ENCODE results near the gene SLC25A23.
"Not testable (repeated sequence)": the region's sequence is repeated elsewhere in the genome, so short reads cannot be mapped to it uniquely, and the experiment has no call there.

The SLC25A23 gene

DNA sequence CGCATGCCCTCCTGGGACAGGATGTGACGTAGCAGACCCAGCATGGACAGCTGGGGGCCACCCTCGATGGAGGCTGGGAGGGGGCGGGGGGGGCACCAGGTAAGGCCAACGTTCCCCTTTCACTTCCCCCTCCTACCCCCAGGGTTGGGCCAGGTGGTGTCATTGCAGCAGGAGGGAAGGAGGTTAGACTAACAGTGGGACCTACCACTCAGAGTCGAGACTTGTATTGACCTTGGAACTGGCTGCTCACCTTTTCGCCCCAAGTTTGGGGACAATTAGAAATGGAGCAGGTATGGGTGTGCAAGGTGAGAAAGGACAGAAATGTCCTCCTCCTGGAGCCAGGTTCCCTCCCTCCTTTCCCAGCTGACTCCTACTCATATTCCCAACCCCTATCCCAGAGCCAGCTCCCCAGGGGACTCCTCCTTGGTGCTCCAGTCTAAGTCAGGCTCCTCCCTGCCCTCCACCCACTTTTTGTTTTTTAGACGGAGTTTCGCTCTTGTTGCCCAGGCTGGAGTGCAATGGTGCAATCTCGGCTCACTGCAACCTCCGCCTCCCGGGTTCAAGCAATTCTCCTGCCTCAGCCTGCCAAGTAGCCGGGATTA is 17.4 kb downstream of the SLC25A23 start:
- no peaks in the 10 kb centered on the region for H3K36me3 Mint-ChIP-seq (ENCODE audit: insufficient read depth)
- H3K4me1 Mint-ChIP-seq: no peaks in the 10 kb centered on the region

GRCh38 chr19:6440905-6441304 is 18.7 kb downstream of the SLC25A23 start:
- no peaks in the 10 kb centered on the region for H3K4me1 Mint-ChIP-seq
- no peak overlapping the region for H3K4me3 Mint-ChIP-seq
- H3K27me3 Mint-ChIP-seq: no peaks in the 10 kb centered on the region
- peak overlapping the region; percentile 46 for H3K27ac Mint-ChIP-seq (ENCODE audit: low read depth)
- H3K9me3 Mint-ChIP-seq: no peaks in the 10 kb centered on the region
- DNase-seq (ENCODE audit: low spot score in 2 of 2) (no peak), ATAC-seq (replicated peaks; ENCODE audit: extremely low read depth, poor library complexity, severe bottlenecking) (no peak)
- H3K36me3 Mint-ChIP-seq (ENCODE audit: insufficient read depth): no peaks in the 10 kb centered on the region

More for the DNA sequence above, 17.4 kb downstream of the SLC25A23 start:
- ATAC-seq (replicated peaks; ENCODE audit: extremely low read depth, poor library complexity, severe bottlenecking) (no peak), DNase-seq (ENCODE audit: low spot score in 2 of 2) (no peak)
- Mint-ChIP-seq H3K27ac (ENCODE audit: low read depth) (no peak overlapping the region), H3K9me3 (no peaks in the 10 kb centered on the region), H3K27me3 (no peaks in the 10 kb centered on the region), H3K4me3 (no peak overlapping the region)

GRCh38 chr19:6439743-6440142 is 19.8 kb downstream of the SLC25A23 start:
- no peak overlapping the region for H3K27ac Mint-ChIP-seq (ENCODE audit: low read depth)
- H3K4me1 Mint-ChIP-seq: no peaks in the 10 kb centered on the region
- no peaks in the 10 kb centered on the region for H3K27me3 Mint-ChIP-seq
- ATAC-seq (replicated peaks; ENCODE audit: extremely low read depth, poor library complexity, severe bottlenecking) (no peak), DNase-seq (ENCODE audit: low spot score in 2 of 2) (no peak)
- H3K4me3 Mint-ChIP-seq: no peak overlapping the region
- H3K36me3 Mint-ChIP-seq (ENCODE audit: insufficient read depth): no peaks in the 10 kb centered on the region
- H3K9me3 Mint-ChIP-seq: no peaks in the 10 kb centered on the region

- H3K36me3 Mint-ChIP-seq (ENCODE audit: insufficient read depth): no peaks in the 10 kb centered on the region
- ATAC-seq (replicated peaks; ENCODE audit: extremely low read depth, poor library complexity, severe bottlenecking): no peak
- no peaks in the 10 kb centered on the region for H3K9me3 Mint-ChIP-seq
- DNase-seq (ENCODE audit: low spot score in 2 of 2): no peak
- H3K4me1 Mint-ChIP-seq: peaks cover 11% of the 10 kb centered on the region
- H3K4me3 Mint-ChIP-seq: no peak within 1 kb of the TSS
- no peak within 1 kb of the TSS for H3K27ac Mint-ChIP-seq (ENCODE audit: low read depth)
- H3K27me3 Mint-ChIP-seq: no peaks in the 10 kb centered on the region
Measured at GRCh38 chr19:6433663-6434062, 25.9 kb downstream of the SLC25A23 start, which contains the start of gene SLC25A41. SLC25A41 (minus strand) TSS chr19:6433763; CDS start chr19:6433693, 70 bp downstream.

GRCh38 chr19:6433165-6433564 is 26.4 kb downstream of the SLC25A23 start:
- no peaks in the 10 kb centered on the region for H3K27me3 Mint-ChIP-seq
- H3K4me1 Mint-ChIP-seq: peaks cover 11% of the 10 kb centered on the region
- ATAC-seq (replicated peaks; ENCODE audit: extremely low read depth, poor library complexity, severe bottlenecking) (no peak), DNase-seq (ENCODE audit: low spot score in 2 of 2) (no peak)
- H3K36me3 Mint-ChIP-seq (ENCODE audit: insufficient read depth): no peaks in the 10 kb centered on the region
- H3K4me3 Mint-ChIP-seq: no peak overlapping the region
- H3K27ac Mint-ChIP-seq (ENCODE audit: low read depth): no peak overlapping the region
- no peaks in the 10 kb centered on the region for H3K9me3 Mint-ChIP-seq

DNA sequence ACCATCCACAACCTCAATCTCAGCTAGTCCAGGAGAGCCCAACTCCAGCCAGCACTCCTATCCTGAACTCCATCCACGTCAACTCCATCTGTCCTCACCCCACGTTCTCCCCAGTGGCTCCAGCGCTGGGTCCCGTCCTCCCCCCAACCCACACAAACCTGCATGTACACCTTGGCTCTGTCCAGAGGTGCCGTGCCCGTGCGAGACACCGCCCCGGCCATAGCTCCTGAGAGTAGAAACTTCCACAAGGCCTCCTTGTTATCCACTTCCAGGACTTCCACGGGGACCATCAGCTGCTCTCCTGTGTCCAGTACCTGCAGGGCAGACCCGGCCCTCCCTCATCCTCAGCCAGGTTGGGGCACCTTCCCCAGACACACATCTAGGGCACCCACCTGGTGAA is 27.7 kb downstream of the SLC25A23 start:
- H3K4me1 Mint-ChIP-seq: peaks cover 11% of the 10 kb centered on the region
- no peak for ATAC-seq (replicated peaks; ENCODE audit: extremely low read depth, poor library complexity, severe bottlenecking)
- no peak overlapping the region for H3K27ac Mint-ChIP-seq (ENCODE audit: low read depth)
- H3K36me3 Mint-ChIP-seq (ENCODE audit: insufficient read depth): no peaks in the 10 kb centered on the region
- DNase-seq (ENCODE audit: low spot score in 2 of 2): no peak
- H3K4me3 Mint-ChIP-seq: no peak overlapping the region
- H3K9me3 Mint-ChIP-seq: no peaks in the 10 kb centered on the region
- H3K27me3 Mint-ChIP-seq: no peaks in the 10 kb centered on the region

DNA sequence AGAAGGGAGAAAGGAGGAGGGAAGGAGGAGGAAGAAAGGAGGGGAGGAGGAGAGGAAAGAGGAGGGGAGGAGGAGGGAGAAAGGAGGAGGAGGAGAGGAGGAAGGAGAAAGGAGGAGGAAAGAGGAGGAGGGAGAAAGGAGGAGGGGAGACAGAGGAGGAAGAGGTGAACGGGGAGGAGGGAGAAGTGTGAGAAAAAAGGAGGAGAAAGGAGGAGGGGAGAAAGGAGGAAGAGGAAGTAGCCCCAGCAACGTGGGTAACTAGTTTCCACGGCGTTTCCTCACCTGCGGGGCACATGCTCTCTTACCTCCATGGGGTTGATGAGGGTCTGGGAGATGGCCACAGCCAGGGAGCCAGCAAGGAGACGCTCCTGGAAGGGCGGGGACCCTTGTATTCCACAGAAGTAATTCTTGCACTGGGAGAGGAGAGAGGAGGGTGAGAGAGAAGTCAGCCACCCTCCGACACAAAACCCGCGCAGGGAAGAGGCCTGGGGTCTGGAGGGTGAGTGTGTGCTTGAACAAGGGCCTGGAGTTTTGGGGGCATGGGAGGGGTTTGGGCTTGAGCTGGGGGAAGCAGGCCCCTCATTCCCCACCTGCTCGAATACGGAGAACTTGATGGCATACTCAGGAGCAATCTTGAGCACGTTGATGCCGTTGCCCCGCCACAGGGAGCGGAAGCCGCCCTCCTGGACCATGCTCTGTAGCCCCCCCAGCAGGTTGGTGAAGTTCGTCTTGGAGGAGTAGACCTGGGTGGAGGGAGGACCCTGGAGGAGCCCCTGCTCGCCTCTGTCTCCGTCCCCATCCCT is 30.0 kb downstream of the SLC25A23 start:
- no peak overlapping the region for H3K4me3 Mint-ChIP-seq
- DNase-seq (ENCODE audit: low spot score in 2 of 2) (no peak), ATAC-seq (replicated peaks; ENCODE audit: extremely low read depth, poor library complexity, severe bottlenecking) (no peak)
- no peaks in the 10 kb centered on the region for H3K27me3 Mint-ChIP-seq
- peaks cover 21% of the 10 kb centered on the region for H3K4me1 Mint-ChIP-seq
- peak overlapping the region; percentile 32 for H3K27ac Mint-ChIP-seq (ENCODE audit: low read depth)
- H3K9me3 Mint-ChIP-seq: no peaks in the 10 kb centered on the region
- peaks cover 6% of the 10 kb centered on the region for H3K36me3 Mint-ChIP-seq (ENCODE audit: insufficient read depth)

DNA sequence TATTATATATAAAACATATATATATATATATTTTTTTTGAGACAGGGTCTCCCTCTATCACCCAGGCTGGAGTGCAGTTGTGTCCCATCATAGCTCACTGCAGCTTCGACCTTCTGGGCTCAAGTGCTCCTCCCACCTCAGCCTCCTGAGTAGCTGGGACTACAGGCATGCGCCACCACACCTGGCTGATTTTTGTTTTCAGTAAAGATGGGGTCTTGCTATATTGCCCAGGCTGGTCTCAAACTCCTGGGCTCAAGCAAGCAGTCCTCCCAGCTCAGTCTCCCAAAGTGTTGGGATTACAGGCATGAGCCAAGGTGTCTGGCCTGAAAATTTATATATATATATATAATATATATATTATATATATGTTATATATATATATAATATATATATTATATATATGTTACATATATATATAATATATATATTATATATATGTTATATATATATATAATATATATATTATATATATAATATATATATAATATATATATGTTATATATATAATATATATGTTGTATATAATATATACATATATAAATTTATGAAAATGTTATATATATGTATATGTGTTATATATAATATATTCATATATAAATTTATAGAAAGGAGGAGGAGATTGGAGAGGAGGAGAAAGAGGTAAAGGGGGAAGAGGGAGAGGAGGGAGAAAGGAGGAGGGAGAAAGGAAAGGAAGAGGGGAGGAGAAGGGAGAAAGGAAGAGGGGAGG is 30.7 kb downstream of the SLC25A23 start:
- peaks cover 23% of the 10 kb centered on the region for H3K4me1 Mint-ChIP-seq
- DNase-seq (ENCODE audit: low spot score in 2 of 2); H3K4me3 Mint-ChIP-seq; H3K27ac Mint-ChIP-seq (ENCODE audit: low read depth); ATAC-seq (replicated peaks; ENCODE audit: extremely low read depth, poor library complexity, severe bottlenecking); H3K36me3 Mint-ChIP-seq (ENCODE audit: insufficient read depth); H3K27me3 Mint-ChIP-seq; H3K9me3 Mint-ChIP-seq: not testable (repeated sequence)

- Mint-ChIP-seq H3K4me1 (peaks cover 40% of the 10 kb centered on the region), H3K36me3 (ENCODE audit: insufficient read depth) (peaks cover 10% of the 10 kb centered on the region)
- no peak for ATAC-seq (replicated peaks; ENCODE audit: extremely low read depth, poor library complexity, severe bottlenecking)
Measured at GRCh38 chr19:6427131-6427530, 32.5 kb downstream of the SLC25A23 start.

GRCh38 chr19:6425732-6426620 is 33.6 kb downstream of the SLC25A23 start:
- Mint-ChIP-seq H3K9me3 (no peaks in the 10 kb centered on the region), H3K4me3 (peak overlapping the region; percentile 69), H3K27me3 (no peaks in the 10 kb centered on the region), H3K36me3 (ENCODE audit: insufficient read depth) (peaks cover 13% of the 10 kb centered on the region), H3K27ac (ENCODE audit: low read depth) (peak overlapping the region; percentile 72), H3K4me1 (peaks cover 42% of the 10 kb centered on the region)
- no peak for ATAC-seq (replicated peaks; ENCODE audit: extremely low read depth, poor library complexity, severe bottlenecking)
- no peak for DNase-seq (ENCODE audit: low spot score in 2 of 2)

More at GRCh38 chr19:6427131-6427530, 32.5 kb downstream of the SLC25A23 start:
- Mint-ChIP-seq H3K27me3 (no peaks in the 10 kb centered on the region), H3K27ac (ENCODE audit: low read depth) (no peak overlapping the region), H3K4me3 (no peak overlapping the region), H3K9me3 (no peaks in the 10 kb centered on the region)
- DNase-seq (ENCODE audit: low spot score in 2 of 2): no peak

- Mint-ChIP-seq H3K4me1 (peaks cover 37% of the 10 kb centered on the region), H3K4me3 (peak overlapping the region; percentile 69), H3K9me3 (no peaks in the 10 kb centered on the region), H3K27ac (ENCODE audit: low read depth) (peak overlapping the region; percentile 72), H3K27me3 (no peaks in the 10 kb centered on the region), H3K36me3 (ENCODE audit: insufficient read depth) (peaks cover 15% of the 10 kb centered on the region)
- peak; percentile 92 to 100 for DNase-seq (ENCODE audit: low spot score in 2 of 2)
- peak; percentile 91 for ATAC-seq (replicated peaks; ENCODE audit: extremely low read depth, poor library complexity, severe bottlenecking)
Measured at GRCh38 chr19:6424939-6425731, 34.5 kb downstream of the SLC25A23 start.
